HPDE6-E6E7 (cell line): ENCODE measurements around the gene VASN.
"Not testable (repeated sequence)": the region's sequence is repeated elsewhere in the genome, so short reads cannot be mapped to it uniquely, and the experiment has no call there.

Experiments
- DNase-seq: peaks from one replicate; pipeline ENCODE4 v3.0.0; 2011; ENCODE audit warnings: missing footprints; ENCODE audit errors: extremely low spot score

VASN gene

GRCh38 chr16:4371357-4372000, at the start of gene VASN:
TSS of gene VASN (plus strand) at chr16:4371848. CDS start at chr16:4380878, 9,030 bp downstream.
- DNase-seq: peak; percentile 67

DNA sequence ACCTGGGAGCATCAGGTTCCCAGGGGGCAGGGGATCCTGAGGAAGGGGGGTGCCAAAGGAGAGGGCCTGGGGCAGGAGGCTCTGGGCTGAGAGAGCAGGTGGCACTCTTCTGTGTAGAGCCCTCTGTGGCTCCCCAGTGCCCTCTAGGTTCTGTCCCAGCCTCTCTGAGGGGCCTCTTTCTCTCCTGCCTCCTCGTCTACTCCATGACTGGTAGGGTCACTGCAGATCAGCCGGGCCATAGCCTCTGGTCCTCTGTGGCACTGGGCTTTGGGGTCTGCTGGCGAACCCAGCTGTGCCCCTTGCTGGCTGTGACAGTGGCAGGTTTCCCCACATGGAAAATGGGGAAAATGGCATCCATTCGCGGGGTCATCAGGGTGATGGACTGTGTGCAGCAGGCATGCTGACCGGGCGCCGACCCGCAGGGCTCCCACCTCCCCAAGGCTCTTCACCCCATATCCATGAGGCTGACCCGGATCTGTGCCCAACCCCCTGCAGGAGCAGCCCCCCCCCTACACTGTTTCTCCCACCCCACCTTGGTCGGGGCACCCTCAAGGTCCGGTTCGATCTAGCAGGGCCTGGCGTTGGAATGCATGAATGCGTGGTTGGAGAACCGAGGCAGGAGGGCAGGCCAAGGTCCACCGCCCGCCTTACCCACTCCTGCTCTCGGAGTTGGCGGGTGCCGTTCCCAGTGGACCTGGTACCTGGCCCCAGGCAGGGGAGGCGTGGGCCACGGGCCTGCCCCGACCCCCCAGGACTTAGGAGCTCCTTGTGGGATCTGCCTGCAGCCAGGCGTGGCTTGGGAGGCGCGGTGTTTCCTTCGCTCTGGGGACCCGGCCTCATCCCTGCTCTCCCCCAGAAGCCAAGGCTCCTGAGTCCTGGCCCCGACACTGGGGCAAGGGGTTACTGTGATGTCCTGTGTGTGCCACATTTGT, 49.3 kb upstream of the VASN start:
- no peak for DNase-seq

GRCh38 chr16:4323071-4323844, 48.4 kb upstream of the VASN start:
- DNase-seq: no peak

DNA sequence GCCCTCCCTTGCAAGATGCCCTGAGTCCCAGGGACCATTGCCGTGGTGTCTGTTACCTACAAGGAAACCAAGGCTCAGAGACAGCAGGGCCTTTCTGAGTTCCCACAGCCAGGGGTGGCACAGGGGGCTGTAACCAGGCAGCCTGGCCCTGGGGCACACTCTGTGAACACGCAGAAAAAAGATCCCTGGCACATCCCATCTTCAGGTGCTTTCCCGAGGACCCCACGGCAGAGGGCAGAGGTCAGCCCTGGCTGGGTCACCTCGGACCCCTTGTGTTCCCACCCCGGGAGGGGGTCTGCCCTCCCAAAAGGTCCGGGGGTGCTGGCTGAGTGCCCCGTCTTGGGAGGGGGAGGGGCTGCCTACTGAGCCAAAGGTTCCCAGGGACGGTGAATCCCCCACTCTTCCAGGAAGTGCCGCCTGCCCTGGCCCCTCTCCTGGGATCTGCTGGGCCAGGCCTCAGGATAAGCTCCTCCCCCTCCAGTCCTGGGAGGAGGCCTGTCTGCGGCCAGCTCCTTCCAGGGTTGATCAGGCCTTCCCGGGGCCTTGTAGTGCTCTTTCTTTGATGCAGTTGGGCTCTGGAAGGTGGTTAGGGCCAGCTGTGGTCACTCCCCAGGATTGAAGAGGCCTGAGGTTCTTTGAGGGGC, 47.7 kb upstream of the VASN start:
- no peak for DNase-seq

- DNase-seq: no peak
Observed at GRCh38 chr16:4324492-4325252, 47.0 kb upstream of the VASN start.

DNA sequence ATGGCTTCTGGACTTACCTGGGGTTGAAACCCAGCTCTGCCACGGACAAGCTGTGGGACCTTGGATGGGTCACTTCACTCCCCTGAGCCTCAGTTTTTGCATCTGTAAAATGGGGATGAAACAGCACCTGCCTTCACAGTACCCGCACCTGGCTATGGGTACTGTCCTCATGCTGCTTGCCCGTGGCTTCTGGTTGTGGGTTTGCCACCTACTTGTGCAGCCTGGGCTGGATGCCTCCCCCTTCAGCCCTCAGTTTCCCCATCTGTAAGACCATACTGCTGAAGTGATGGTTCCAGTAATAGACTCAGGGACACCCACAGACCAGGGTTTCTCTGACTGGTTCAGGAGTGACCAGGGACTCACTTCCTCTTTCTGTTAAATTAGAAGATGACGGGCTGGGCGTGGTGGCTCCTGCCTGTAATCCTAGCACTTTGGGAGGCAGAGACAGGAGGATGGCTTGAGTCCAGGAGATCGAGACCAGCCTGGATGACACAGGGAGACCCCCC, 46.3 kb upstream of the VASN start:
- no peak for DNase-seq

DNA sequence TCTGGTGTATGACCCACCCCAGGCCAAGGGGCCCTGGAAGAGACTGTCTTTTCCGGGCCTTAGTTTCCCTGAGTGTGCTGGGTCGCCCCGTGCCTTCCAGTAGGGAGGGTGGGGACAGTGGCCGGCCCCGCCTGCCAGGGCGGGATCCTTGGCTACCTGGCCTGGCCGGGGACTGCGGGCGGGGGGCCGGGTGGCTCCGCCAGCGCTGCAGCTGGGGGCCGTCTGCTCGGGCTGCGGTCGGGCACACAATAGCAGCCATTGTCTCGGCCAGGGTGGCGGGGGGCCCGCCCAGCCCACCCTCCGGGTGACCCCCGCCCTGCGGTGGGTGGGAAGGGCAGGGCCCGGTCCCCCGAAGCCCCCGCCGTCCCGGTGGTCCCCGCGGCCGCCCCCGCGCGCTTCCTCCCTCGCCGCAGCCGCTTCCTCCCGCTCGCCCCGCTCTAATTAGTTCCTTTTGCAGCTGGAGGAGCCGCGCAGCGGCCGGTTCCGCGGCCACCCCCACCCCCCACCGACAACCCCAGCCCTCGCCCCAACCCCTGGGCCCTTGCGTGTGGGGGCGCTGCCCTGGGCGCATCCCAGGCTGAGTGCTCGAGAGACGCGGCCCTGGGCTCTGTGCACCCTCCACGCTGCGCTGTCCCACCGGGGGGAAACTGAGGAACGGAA, 44.1 kb upstream of the VASN start:
- DNase-seq: no peak

DNA sequence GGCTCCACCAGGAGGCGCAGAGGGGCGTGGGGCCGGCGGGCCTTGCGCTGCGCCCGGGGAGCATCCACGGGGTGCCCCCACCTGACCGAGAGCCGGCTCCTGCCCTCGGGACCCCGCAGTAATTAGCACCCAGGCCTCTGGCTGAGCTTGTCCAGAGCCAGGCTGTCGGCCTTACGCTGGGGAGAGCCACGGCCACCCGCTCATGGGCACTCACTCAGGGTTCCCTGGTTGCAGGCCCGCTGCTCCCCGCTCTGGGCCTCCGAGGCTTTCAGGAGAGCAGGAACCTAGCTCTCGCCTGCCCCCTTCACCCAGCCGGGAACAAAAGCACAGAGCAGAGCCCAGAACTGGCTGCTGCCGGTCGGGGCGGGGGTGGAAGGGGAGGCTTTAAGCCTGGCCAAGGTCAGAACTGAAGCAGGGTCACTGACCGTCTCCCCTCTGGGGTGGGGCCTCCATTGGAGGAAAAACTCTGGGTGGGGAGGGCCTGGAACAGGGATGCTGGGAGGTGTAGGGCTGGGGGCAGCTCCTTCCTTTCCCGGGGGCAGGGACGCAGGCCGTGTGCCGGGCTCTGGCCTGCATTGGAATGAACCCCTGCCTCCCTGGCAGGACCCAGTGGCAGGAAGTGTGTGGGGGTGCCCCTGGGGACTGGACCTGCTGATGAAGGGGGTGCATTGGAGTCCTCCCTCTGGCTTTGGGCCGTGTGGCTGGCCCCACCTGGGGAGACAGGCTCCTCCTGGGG, 43.4 kb upstream of the VASN start:
- DNase-seq: no peak

DNA sequence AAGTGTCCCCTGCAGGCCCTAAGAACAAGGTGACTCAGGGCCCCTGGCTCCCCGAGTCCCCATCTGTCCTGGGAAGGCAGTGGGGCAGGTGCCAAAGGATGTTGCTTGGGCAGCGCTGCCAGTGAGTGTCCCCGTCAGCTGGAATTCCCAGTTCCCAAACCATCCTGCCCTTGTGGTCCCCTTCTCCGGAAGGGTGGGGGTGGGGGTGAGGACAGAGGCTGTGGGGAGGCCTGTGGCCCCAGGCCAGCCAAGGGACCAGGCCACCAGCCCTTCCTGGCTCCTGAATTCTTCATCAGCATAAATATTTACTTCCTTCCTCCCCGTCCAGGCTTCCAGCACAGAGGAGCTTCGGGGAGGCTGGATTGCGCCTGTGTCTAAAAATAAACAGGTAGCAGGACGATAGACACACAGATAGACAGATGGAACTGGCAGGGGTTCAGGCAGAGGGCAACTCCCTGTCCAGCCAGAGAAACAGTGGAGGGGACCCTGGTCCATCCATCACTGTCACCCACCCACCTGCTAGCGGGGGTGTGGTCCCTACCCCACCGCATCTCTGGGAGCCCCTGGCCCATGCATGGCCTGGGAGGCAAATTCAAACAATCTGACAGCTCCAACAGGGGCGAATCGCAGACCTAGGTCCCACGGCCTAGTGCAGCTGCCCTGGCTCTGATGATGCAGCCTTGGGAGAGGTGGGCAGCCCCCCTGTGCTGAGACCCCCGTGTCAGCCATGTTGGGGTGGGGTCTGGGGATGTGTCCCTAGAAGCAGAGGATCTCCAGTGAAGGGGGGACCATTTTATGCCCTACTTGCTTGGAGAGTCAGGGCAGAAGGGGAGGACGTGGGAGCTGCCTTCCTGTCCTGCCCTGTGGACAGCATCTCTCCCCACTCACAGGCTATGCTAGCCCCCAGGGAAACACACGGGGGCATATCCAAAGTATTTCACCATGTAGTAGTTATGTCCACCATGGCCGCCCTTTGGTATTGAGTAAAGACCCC, 42.6 kb upstream of the VASN start:
- no peak for DNase-seq

GRCh38 chr16:4330277-4330874, 41.3 kb upstream of the VASN start:
- DNase-seq: no peak

DNA sequence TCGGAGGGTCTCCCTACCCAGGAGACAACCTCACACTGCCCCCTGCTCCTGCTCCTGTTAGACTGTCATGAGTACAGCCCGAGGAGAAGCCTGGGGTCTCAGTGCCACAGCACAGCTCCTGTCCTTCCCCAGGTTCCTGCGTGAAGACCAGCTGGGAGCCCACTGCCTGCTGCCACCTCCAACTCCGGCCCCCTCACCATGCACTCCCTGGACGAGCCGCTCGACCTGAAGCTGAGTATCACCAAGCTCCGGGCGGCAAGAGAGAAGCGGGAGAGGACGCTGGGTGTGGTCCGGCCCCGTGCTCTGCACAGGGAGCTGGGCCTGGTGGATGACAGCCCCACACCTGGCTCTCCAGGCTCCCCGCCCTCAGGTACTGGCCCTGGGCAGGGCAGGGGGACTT, 39.6 kb upstream of the VASN start:
- no peak for DNase-seq

GRCh38 chr16:4332623-4333307, 38.9 kb upstream of the VASN start:
- DNase-seq: no peak

DNA sequence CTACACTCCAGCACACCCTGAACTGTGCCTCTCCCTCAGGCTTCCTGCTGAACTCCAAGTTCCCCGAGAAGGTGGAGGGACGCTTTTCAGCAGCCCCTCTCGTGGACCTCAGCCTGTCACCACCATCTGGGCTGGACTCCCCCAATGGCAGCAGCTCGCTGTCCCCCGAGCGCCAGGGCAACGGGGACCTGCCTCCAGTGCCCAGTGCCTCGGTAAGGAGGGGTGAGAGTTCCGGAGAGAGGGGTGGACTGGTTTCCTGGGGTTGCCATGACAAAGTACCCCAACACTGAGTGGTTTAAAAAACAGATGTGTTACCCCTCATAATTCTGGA, 38.4 kb upstream of the VASN start:
- no peak for DNase-seq

GRCh38 chr16:4333714-4334113, 37.9 kb upstream of the VASN start:
- DNase-seq: not testable (repeated sequence)

- no peak for DNase-seq
Observed at GRCh38 chr16:4334724-4335495, 36.7 kb upstream of the VASN start.

- no peak for DNase-seq
Observed at GRCh38 chr16:4336701-4337539, 34.7 kb upstream of the VASN start.
